ENCODE measurements around the gene FLOT2. TPM values are rescaled to one million over a fixed set of nuclear protein-coding genes. Genes with fewer than 3 reads are reported as not detected.

FLOT2 gene
- total and polyA plus RNA-seq, 4 donors = 46.2 to 226 (median 121) TPM

GRCh38 chr17:28843816-28844148 is 53.8 kb downstream of the FLOT2 start:
- H3K27me3 ChIP-seq (ENCODE audit: control insufficient read depth in 3 of 3, insufficient read depth in 3 of 3, low read length in 2 of 3) = no peaks in the 10 kb centered on the region
- ATAC-seq (ENCODE audit: insufficient read depth, low FRiP score) = no peak
- peaks cover 0 to 1% (median 0%) of the 10 kb centered on the region in 4 donors for H3K9me3 ChIP-seq (ENCODE audit: control insufficient read depth in 4 of 4, insufficient read depth in 3 of 4, low read length in 3 of 4)
- TF ChIP-seq, protein P1, sequence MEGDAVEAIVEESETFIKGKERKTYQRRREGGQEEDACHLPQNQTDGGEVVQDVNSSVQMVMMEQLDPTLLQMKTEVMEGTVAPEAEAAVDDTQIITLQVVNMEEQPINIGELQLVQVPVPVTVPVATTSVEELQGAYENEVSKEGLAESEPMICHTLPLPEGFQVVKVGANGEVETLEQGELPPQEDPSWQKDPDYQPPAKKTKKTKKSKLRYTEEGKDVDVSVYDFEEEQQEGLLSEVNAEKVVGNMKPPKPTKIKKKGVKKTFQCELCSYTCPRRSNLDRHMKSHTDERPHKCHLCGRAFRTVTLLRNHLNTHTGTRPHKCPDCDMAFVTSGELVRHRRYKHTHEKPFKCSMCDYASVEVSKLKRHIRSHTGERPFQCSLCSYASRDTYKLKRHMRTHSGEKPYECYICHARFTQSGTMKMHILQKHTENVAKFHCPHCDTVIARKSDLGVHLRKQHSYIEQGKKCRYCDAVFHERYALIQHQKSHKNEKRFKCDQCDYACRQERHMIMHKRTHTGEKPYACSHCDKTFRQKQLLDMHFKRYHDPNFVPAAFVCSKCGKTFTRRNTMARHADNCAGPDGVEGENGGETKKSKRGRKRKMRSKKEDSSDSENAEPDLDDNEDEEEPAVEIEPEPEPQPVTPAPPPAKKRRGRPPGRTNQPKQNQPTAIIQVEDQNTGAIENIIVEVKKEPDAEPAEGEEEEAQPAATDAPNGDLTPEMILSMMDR (IDR thresholded peaks at IDR 0.05; ENCODE audit: control extremely low read depth, extremely low read depth) = no peak
- no peak overlapping the region for H3K4me3 ChIP-seq
- H3K36me3 ChIP-seq (ENCODE audit: control insufficient read depth in 4 of 4, insufficient read depth in 4 of 4, low read length in 4 of 4) = no peaks in the 10 kb centered on the region
- 93 to 98% methylated on average over 6 of the region's 6 CpGs for WGBS, 2 donors
- H3K4me1 ChIP-seq (ENCODE audit: control insufficient read depth in 5 of 5, insufficient read depth in 5 of 5, low read length in 5 of 5) = peaks cover 0 to 8% (median 0%) of the 10 kb centered on the region in 5 donors
- no peak overlapping the region for H3K27ac ChIP-seq (ENCODE audit: low read depth in 1 of 2, low read length in 1 of 2)
- no peak for DNase-seq
- no peak overlapping the region for H3K9ac ChIP-seq (ENCODE audit: insufficient read depth in 1 of 2, low read length in 2 of 2)

GRCh38 chr17:28842282-28843012 is 55.1 kb downstream of the FLOT2 start, which contains the start of gene FAM222B:
Gene FAM222B, minus strand, starts transcription at chr17:28842790. Its CDS starts 76,123 bp downstream, at chr17:28766667.
- WGBS, 2 donors = 0 to 1% methylated on average over 44 of the region's 44 CpGs
- no peaks in the 10 kb centered on the region for H3K27me3 ChIP-seq (ENCODE audit: control insufficient read depth in 3 of 3, insufficient read depth in 3 of 3, low read length in 2 of 3)

GRCh38 chr17:28841901-28842281 is 55.6 kb downstream of the FLOT2 start:
- H3K4me1 ChIP-seq (ENCODE audit: control insufficient read depth in 5 of 5, insufficient read depth in 5 of 5, low read length in 5 of 5) = peaks cover 0 to 8% (median 2%) of the 10 kb centered on the region in 5 donors
- H3K9me3 ChIP-seq (ENCODE audit: control insufficient read depth in 4 of 4, insufficient read depth in 3 of 4, low read length in 3 of 4) = peaks cover 0 to 1% (median 0%) of the 10 kb centered on the region in 4 donors
- DNase-seq = peak in 2 of 3 donors; percentile 4 to 14
- 5 to 14% methylated on average over 6 of the region's 6 CpGs for WGBS, 2 donors
- H3K36me3 ChIP-seq (ENCODE audit: control insufficient read depth in 4 of 4, insufficient read depth in 4 of 4, low read length in 4 of 4) = no peaks in the 10 kb centered on the region
- H3K27me3 ChIP-seq (ENCODE audit: control insufficient read depth in 3 of 3, insufficient read depth in 3 of 3, low read length in 2 of 3) = no peaks in the 10 kb centered on the region
- peak overlapping the region; percentile 76 for H3K4me3 ChIP-seq
- ATAC-seq (ENCODE audit: insufficient read depth, low FRiP score) = peak; percentile 27
- H3K9ac ChIP-seq (ENCODE audit: insufficient read depth in 1 of 2, low read length in 2 of 2) = peak overlapping the region; percentile 65 to 69
- TF ChIP-seq, protein P1 (IDR thresholded peaks at IDR 0.05; ENCODE audit: control extremely low read depth, extremely low read depth) = no peak
- peak overlapping the region; percentile 78 to 87 for H3K27ac ChIP-seq (ENCODE audit: low read depth in 1 of 2, low read length in 1 of 2)

More at GRCh38 chr17:28842282-28843012, 55.1 kb downstream of the FLOT2 start, which contains the start of gene FAM222B:
- Histone ChIP-seq H3K27ac (ENCODE audit: low read depth in 1 of 2, low read length in 1 of 2) (peak within 1 kb of the TSS; percentile 78 to 87), H3K4me1 (ENCODE audit: control insufficient read depth in 5 of 5, insufficient read depth in 5 of 5, low read length in 5 of 5) (peaks cover 0 to 8% (median 2%) of the 10 kb centered on the region in 5 donors), H3K4me3 (peak within 1 kb of the TSS; percentile 76), H3K9ac (ENCODE audit: insufficient read depth in 1 of 2, low read length in 2 of 2) (peak within 1 kb of the TSS; percentile 67 to 69), H3K36me3 (ENCODE audit: control insufficient read depth in 4 of 4, insufficient read depth in 4 of 4, low read length in 4 of 4) (no peaks in the 10 kb centered on the region), H3K9me3 (ENCODE audit: control insufficient read depth in 4 of 4, insufficient read depth in 3 of 4, low read length in 3 of 4) (peaks cover 0 to 1% (median 0%) of the 10 kb centered on the region in 4 donors)
- DNase-seq (peak; percentile 91), ATAC-seq (ENCODE audit: insufficient read depth, low FRiP score) (peak; percentile 98)
- TF ChIP-seq, protein P1 (IDR thresholded peaks at IDR 0.05; ENCODE audit: control extremely low read depth, extremely low read depth) = no peak
